SK-N-SH (cell line): ENCODE measurements around the gene ANKFN1. TPM values are rescaled to one million over a fixed set of nuclear protein-coding genes. Genes with fewer than 3 reads are reported as not detected.

Experiments
- CTCF ChIA-PET: fragments of 300-600, 350-600 bp; formaldehyde crosslinking; extraction: SDS; loops from one replicate; lab custom pipeline; 2021; lab: Yijun Ruan, JAX
- POLR2A ChIA-PET: fragments of 350-600 bp; sonication (Branson Sonifier 250); formaldehyde crosslinking; extraction: SDS; loops from one replicate; lab custom pipeline; 2020; ENCODE audit warnings: antibody characterized with exemption, inconsistent platforms; lab: Yijun Ruan, JAX
- DNase-seq: peaks from one replicate; pipeline ENCODE4 v3.0.0; 2012
- H2AFZ ChIP-seq: fragments of 200-600 bp; sonication (generic); 2 replicates; pipeline ENCODE4 v1.8.1; 2016; ENCODE audit warnings: antibody characterized with exemption, mild to moderate bottlenecking, low read depth
- H3F3A ChIP-seq: fragments of 200-600 bp; sonication (generic); replicated peaks from 2 replicates; pipeline ENCODE3; 2016; ENCODE audit warnings: antibody characterized with exemption, mild to moderate bottlenecking; ENCODE audit not compliant: insufficient read depth
- H3K27ac ChIP-seq, 2 experiments: fragments of 200-500 bp in 1 of 2; fragments of 200-600 bp in 1 of 2; sonication (Bioruptor generic) in 1 of 2; sonication (generic), shearing (Covaris generic) in 1 of 2; 2 replicates each; pipeline versions ENCODE4 v1.5.1 to v1.6.1; 2014 to 2016; ENCODE audit warnings: low read depth in 2 of 2, inconsistent platforms in 1 of 2, low read length in 1 of 2, mild to moderate bottlenecking in 1 of 2, mixed read lengths in 1 of 2
- H3K27me3 ChIP-seq: fragments of 200-600 bp; sonication (generic), shearing (Covaris generic); 2 replicates; pipeline ENCODE4 v1.6.1; 2016; ENCODE audit warnings: mixed run types; ENCODE audit not compliant: insufficient read depth
- H3K36me3 ChIP-seq, 2 experiments: fragments of 200-500 bp in 1 of 2; fragments of 200-600 bp in 1 of 2; sonication (Bioruptor generic) in 1 of 2; sonication (generic) in 1 of 2; replicated peaks in 1 of 2; 2 replicates each; pipeline versions ENCODE3 to v1.5.1; 2014 to 2016; ENCODE audit warnings: low read length in 1 of 2, mild to moderate bottlenecking in 1 of 2; ENCODE audit not compliant: insufficient read depth in 2 of 2, control insufficient read depth in 1 of 2
- H3K4me1 ChIP-seq, 2 experiments: fragments of 200-500 bp in 1 of 2; fragments of 200-600 bp in 1 of 2; sonication (Bioruptor generic) in 1 of 2; sonication (generic), shearing (Covaris generic) in 1 of 2; 2 replicates each; pipeline versions ENCODE4 v1.5.1 to v1.6.1; 2014 to 2016; ENCODE audit warnings: low read depth in 1 of 2, low read length in 1 of 2, mixed run types in 1 of 2; ENCODE audit not compliant: insufficient read depth in 2 of 2, control insufficient read depth in 1 of 2
- H3K4me2 ChIP-seq: fragments of 200-600 bp; sonication (generic), shearing (Covaris generic); 2 replicates; pipeline ENCODE4 v1.6.1; 2017; ENCODE audit warnings: mixed run types
- H3K4me3 ChIP-seq, 2 experiments: fragments of 200-500 bp in 1 of 2; fragments of 200-600 bp in 1 of 2; sonication (Bioruptor generic) in 1 of 2; sonication (generic), shearing (Covaris generic) in 1 of 2; 2 replicates each; pipeline versions ENCODE4 v1.5.1 to v1.8.1; 2014 to 2016; ENCODE audit warnings: low read depth in 2 of 2, inconsistent platforms in 1 of 2, low read length in 1 of 2, mild to moderate bottlenecking in 1 of 2, mixed read lengths in 1 of 2, moderate library complexity in 1 of 2
- H3K79me2 ChIP-seq: fragments of 200-600 bp; sonication (generic); 2 replicates; pipeline ENCODE4 v1.8.1; 2017; ENCODE audit warnings: mild to moderate bottlenecking; ENCODE audit not compliant: insufficient read depth
- H3K9ac ChIP-seq: fragments of 200-600 bp; sonication (generic); 2 replicates; pipeline ENCODE4 v1.6.1; 2017; ENCODE audit warnings: mixed run types
- H3K9me2 ChIP-seq: fragments of 200-600 bp; sonication (generic); 2 replicates; pipeline ENCODE4 v1.6.1; 2017; ENCODE audit warnings: mixed run types
- H3K9me3 ChIP-seq: fragments of 200-600 bp; sonication (generic); 2 replicates; pipeline ENCODE4 v1.6.1; 2017; ENCODE audit warnings: mixed run types, mild to moderate bottlenecking, moderate library complexity
- H4K20me1 ChIP-seq: fragments of 200-600 bp; sonication (generic); 2 replicates; pipeline ENCODE4 v1.6.1; 2017; ENCODE audit warnings: mild to moderate bottlenecking, mixed run types; ENCODE audit not compliant: insufficient read depth
- ELF1 ChIP-seq: IDR thresholded peaks from 2 replicates; pipeline ENCODE4 v1.4.0; 2012
- EP300 ChIP-seq, 2 experiments: IDR thresholded peaks; 2 replicates each; pipeline versions ENCODE4 v1.4.0 to v1.6.1; 2012; ENCODE audit warnings: borderline replicate concordance in 1 of 2, low read depth in 1 of 2, low read length in 1 of 2
- FOSL2 ChIP-seq: IDR thresholded peaks from 2 replicates; pipeline ENCODE4 v1.4.0; 2012; ENCODE audit warnings: low read depth, mild to moderate bottlenecking, moderate library complexity, borderline replicate concordance
- FOXM1 ChIP-seq: IDR thresholded peaks from 2 replicates; pipeline ENCODE4 v1.4.0; 2012; ENCODE audit warnings: low read depth, mild to moderate bottlenecking
- GABPA ChIP-seq: IDR thresholded peaks from 2 replicates; pipeline ENCODE4 v1.4.0; 2012; ENCODE audit warnings: low read depth, mild to moderate bottlenecking
- GATA2 ChIP-seq: sonication (generic); formaldehyde crosslinking; IDR thresholded peaks from 2 replicates; pipeline ENCODE4 v1.5.0; 2020; ENCODE audit warnings: mild to moderate bottlenecking, missing genetic modification reagents
- IRF3 ChIP-seq: fragments of 150-350 bp; IDR thresholded peaks from 2 replicates; pipeline ENCODE4 v1.6.1; 2016; ENCODE audit warnings: mild to moderate bottlenecking, low read depth, low read length
- JUND ChIP-seq: IDR thresholded peaks from 2 replicates; pipeline ENCODE4 v1.4.0; 2012
- MAX ChIP-seq: IDR thresholded peaks from 2 replicates; pipeline ENCODE4 v1.4.0; 2012; ENCODE audit warnings: low read depth
- MXI1 ChIP-seq: IDR thresholded peaks from 2 replicates; pipeline ENCODE4 v1.6.1; 2012; ENCODE audit warnings: mild to moderate bottlenecking, low read depth, low read length, improper control_type of control experiment
- NRF1 ChIP-seq: IDR thresholded peaks from 2 replicates; pipeline ENCODE4 v1.6.1; 2012; ENCODE audit warnings: low read depth, mild to moderate bottlenecking, low read length
- PBX3 ChIP-seq: IDR thresholded peaks from 2 replicates; pipeline ENCODE4; 2012
- POLR2AphosphoS5 ChIP-seq: IDR thresholded peaks from 2 replicates; pipeline ENCODE4 v1.6.1; 2012; ENCODE audit warnings: low read depth, low read length
- RAD21 ChIP-seq: IDR thresholded peaks from 2 replicates; pipeline ENCODE4 v1.6.1; 2012; ENCODE audit warnings: mild to moderate bottlenecking, low read length
- RCOR1 ChIP-seq: fragments of 150-350 bp; IDR thresholded peaks from 2 replicates; pipeline ENCODE4 v1.6.1; 2017; ENCODE audit warnings: antibody characterized with exemption, low read length
- RFX5 ChIP-seq: IDR thresholded peaks from 2 replicates; pipeline ENCODE4 v1.6.1; 2012; ENCODE audit warnings: mild to moderate bottlenecking, improper control_type of control experiment, low read length
- SIN3A ChIP-seq: IDR thresholded peaks from 2 replicates; pipeline ENCODE4 v1.6.1; 2012; ENCODE audit warnings: low read depth, mild to moderate bottlenecking, low read length, moderate library complexity, borderline replicate concordance
- TAF1 ChIP-seq: IDR thresholded peaks from 2 replicates; pipeline ENCODE4 v1.6.1; 2012; ENCODE audit warnings: low read depth, mild to moderate bottlenecking, low read length, moderate library complexity, borderline replicate concordance
- TCF12 ChIP-seq: IDR thresholded peaks from 2 replicates; pipeline ENCODE4 v1.4.0; 2012
- TEAD4 ChIP-seq: IDR thresholded peaks from 2 replicates; pipeline ENCODE4 v1.4.0; 2012; ENCODE audit warnings: mild to moderate bottlenecking, borderline replicate concordance; ENCODE audit not compliant: insufficient read depth
- USF1 ChIP-seq: IDR thresholded peaks from 2 replicates; pipeline ENCODE4 v1.4.0; 2012; ENCODE audit warnings: low read depth, borderline replicate concordance
- USF2 ChIP-seq: fragments of 150-350 bp; IDR thresholded peaks from 2 replicates; pipeline ENCODE4 v1.6.1; 2017; ENCODE audit warnings: antibody characterized with exemption, low read length, low read depth, borderline replicate concordance
- YY1 ChIP-seq: IDR thresholded peaks from 2 replicates; pipeline ENCODE4 v1.4.0; 2012; ENCODE audit warnings: low read depth, mild to moderate bottlenecking
- WGBS: methylation state at CpG from one replicate; pipeline ENCODE4 v1.1.6; 2017; ENCODE audit warnings: low lambda C conversion rate; 5-methylcytosine and 5-hydroxymethylcytosine counted together
- polyA plus RNA-seq, 3 experiments: library from polyadenylated mRNA; depleted of rRNA; stranded (reverse); fragments of >200 nt; gene quantifications; 2 replicates each; pipeline ENCODE4 v1.2.3, GENCODE V29; 2012

Gene ANKFN1
- polyA plus RNA-seq, 1 of the 3 experiments (the other 2 are of a cell fraction), result 0.07 TPM

GRCh38 chr17:56395787-56396186, 242.5 kb downstream of the ANKFN1 start:
- POLR2A ChIA-PET, result no interaction called here

GRCh38 chr17:56407086-56407485, 253.8 kb downstream of the ANKFN1 start:
- H3K79me2 ChIP-seq, result no peaks in the 10 kb centered on the region
- DNase-seq, result no peak
- no peaks in the 10 kb centered on the region for H3K9me2 ChIP-seq
- H3K9ac ChIP-seq, result no peak overlapping the region
- no peaks in the 10 kb centered on the region for H3F3A ChIP-seq
- no peak overlapping the region for H3K27ac ChIP-seq
- H2AFZ ChIP-seq, result no peak overlapping the region
- no peaks in the 10 kb centered on the region for H4K20me1 ChIP-seq
- no peaks in the 10 kb centered on the region for H3K36me3 ChIP-seq
- whole genome bisulfite sequencing, result 2% methylated on average over 1 of the region's 1 CpG
- no peaks in the 10 kb centered on the region for H3K4me1 ChIP-seq
- H3K4me2 ChIP-seq, result no peak overlapping the region
- no peaks in the 10 kb centered on the region for H3K9me3 ChIP-seq
- POLR2A ChIA-PET, result no interaction called here
- CTCF ChIA-PET, result interaction anchor here (0.9 to 1.5 kb wide), 2 partner anchors 12 to 186 kb away, joined by 3 read pairs; partner anchors contain the start of gene NOG
- H3K27me3 ChIP-seq, result peaks cover 5% of the 10 kb centered on the region; the same call in 1 of the 2 replicates
- no peak overlapping the region for H3K4me3 ChIP-seq
- TF ChIP-seq JUND, result no peak
- TF ChIP-seq FOXM1, result no peak
- TF ChIP-seq MXI1, result no peak
- TF ChIP-seq TEAD4, result no peak
- TF ChIP-seq MAX, result no peak
- TF ChIP-seq GABPA, result no peak
- TF ChIP-seq SIN3A, result no peak
- no peak for TF ChIP-seq GATA2 (CRISPR knock-in tag)
- no peak for TF ChIP-seq RFX5
- TF ChIP-seq IRF3, result no peak
- no peak for TF ChIP-seq RAD21
- TF ChIP-seq TCF12, result no peak

More at GRCh38 chr17:56395787-56396186, 242.5 kb downstream of the ANKFN1 start:
- H3K4me3 ChIP-seq, result no peak overlapping the region
- H3K36me3 ChIP-seq, result no peaks in the 10 kb centered on the region
- no peaks in the 10 kb centered on the region for H3K79me2 ChIP-seq
- no peak overlapping the region for H3K4me2 ChIP-seq
- no peak overlapping the region for H2AFZ ChIP-seq
- no peak overlapping the region for H3K9ac ChIP-seq
- H3F3A ChIP-seq, result no peaks in the 10 kb centered on the region
- CTCF ChIA-PET, result interaction anchor here (1.3 kb wide), 1 partner anchor 13 kb away, joined by 4 read pairs; no protein-coding TSS in a partner anchor
- no peaks in the 10 kb centered on the region for H3K27me3 ChIP-seq
- no peak for DNase-seq
- 3% methylated on average over 5 of the region's 5 CpGs for WGBS
- no peaks in the 10 kb centered on the region for H3K9me2 ChIP-seq
- no peaks in the 10 kb centered on the region for H3K9me3 ChIP-seq
- no peaks in the 10 kb centered on the region for H3K4me1 ChIP-seq
- H3K27ac ChIP-seq, result no peak overlapping the region
- TF ChIP-seq PBX3 (no peak), NRF1 (no peak), JUND (no peak), FOSL2 (no peak), USF2 (no peak), EP300 (IDR thresholded peaks at IDR 0.05; ENCODE audit: borderline replicate concordance in 1 of 2, low read depth in 1 of 2, low read length in 1 of 2) (no peak), ELF1 (no peak), TAF1 (no peak), TCF12 (no peak), USF1 (no peak), RCOR1 (no peak), YY1 (no peak), POLR2AphosphoS5 (no peak)
- no peaks in the 10 kb centered on the region for H4K20me1 ChIP-seq
